Rectal smooth muscle tissue (tissue), 1 donor: ENCODE measurements around the gene CRYBG1.

Source experiments
- H3K27ac ChIP-seq: one replicate; pipeline ENCODE4 v1.7.0; 2013; ENCODE audit warnings: low read depth, low read length, inconsistent platforms
- H3K27me3 ChIP-seq: one replicate; pipeline ENCODE4 v1.7.0; 2013; ENCODE audit warnings: low read length; ENCODE audit not compliant: control insufficient read depth, insufficient read depth
- H3K36me3 ChIP-seq: one replicate; pipeline ENCODE4 v1.7.0; 2013; ENCODE audit warnings: low read length; ENCODE audit not compliant: control insufficient read depth, insufficient read depth
- H3K4me1 ChIP-seq: one replicate; pipeline ENCODE4 v1.7.0; 2013; ENCODE audit warnings: low read length; ENCODE audit not compliant: control insufficient read depth, insufficient read depth
- H3K4me3 ChIP-seq: one replicate; pipeline ENCODE4 v1.7.0; 2013; ENCODE audit warnings: low read length
- H3K9ac ChIP-seq: one replicate; pipeline ENCODE4 v1.7.0; 2013; ENCODE audit warnings: low read length

The CRYBG1 gene

DNA sequence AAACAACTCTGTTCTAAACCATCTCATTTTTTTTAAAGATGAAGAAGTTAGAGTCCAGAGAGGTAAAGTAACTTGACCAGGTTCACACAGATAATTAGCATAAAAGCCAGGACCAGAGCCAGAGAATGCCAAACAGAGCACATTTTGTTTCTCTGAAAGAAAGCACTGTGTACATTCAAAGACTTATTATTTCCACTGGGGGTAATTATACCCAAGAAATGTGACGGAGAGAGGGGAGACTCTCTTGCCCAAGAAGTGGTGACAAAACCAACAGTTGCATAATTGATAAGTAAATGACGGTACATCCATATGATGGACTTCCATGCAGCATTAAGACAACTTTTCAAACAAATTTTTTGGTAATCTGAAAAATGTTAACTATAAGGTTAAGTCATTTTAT is 157.2 kb downstream of the CRYBG1 start:
- Histone ChIP-seq H3K27ac (no peak overlapping the region), H3K36me3 (no peaks in the 10 kb centered on the region), H3K4me3 (no peak overlapping the region), H3K9ac (no peak overlapping the region), H3K27me3 (no peaks in the 10 kb centered on the region), H3K4me1 (no peaks in the 10 kb centered on the region)

DNA sequence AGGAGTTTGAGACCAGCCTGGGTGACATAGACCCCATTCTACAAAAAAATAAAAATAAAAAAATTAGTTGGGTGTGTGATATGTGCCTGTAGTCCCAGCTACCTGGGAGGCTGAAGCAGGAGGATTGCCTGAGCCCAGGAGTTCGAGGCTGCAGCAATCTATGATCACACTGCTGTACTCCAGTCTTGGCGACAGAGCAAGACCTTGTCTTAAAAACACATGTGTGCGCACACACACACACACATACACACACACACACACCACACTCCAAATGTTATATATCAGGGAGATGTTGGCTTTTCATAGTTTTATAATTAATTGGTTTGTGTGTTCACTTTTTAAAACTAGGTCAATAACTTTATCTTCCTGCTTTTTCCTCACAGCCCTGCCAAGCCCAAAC is 158.2 kb downstream of the CRYBG1 start:
- Histone ChIP-seq H3K9ac (no peak overlapping the region), H3K27me3 (no peaks in the 10 kb centered on the region), H3K4me3 (no peak overlapping the region), H3K27ac (no peak overlapping the region), H3K36me3 (no peaks in the 10 kb centered on the region), H3K4me1 (no peaks in the 10 kb centered on the region)

GRCh38 chr6:106519460-106520394 is 159.2 kb downstream of the CRYBG1 start:
- Histone ChIP-seq H3K27me3 (no peaks in the 10 kb centered on the region), H3K4me3 (peak overlapping the region; percentile 11), H3K36me3 (no peaks in the 10 kb centered on the region), H3K4me1 (no peaks in the 10 kb centered on the region), H3K27ac (no peak overlapping the region), H3K9ac (no peak overlapping the region)

- Histone ChIP-seq H3K9ac (no peak overlapping the region), H3K4me1 (no peaks in the 10 kb centered on the region), H3K27me3 (no peaks in the 10 kb centered on the region), H3K4me3 (peak overlapping the region; percentile 11), H3K27ac (no peak overlapping the region), H3K36me3 (no peaks in the 10 kb centered on the region)
Observed at GRCh38 chr6:106520711-106521401, 160.3 kb downstream of the CRYBG1 start.

- Histone ChIP-seq H3K4me1 (no peaks in the 10 kb centered on the region), H3K9ac (no peak overlapping the region), H3K27me3 (no peaks in the 10 kb centered on the region), H3K27ac (no peak overlapping the region), H3K36me3 (no peaks in the 10 kb centered on the region), H3K4me3 (peak overlapping the region; percentile 13)
Observed at GRCh38 chr6:106522562-106523250, 162.2 kb downstream of the CRYBG1 start.

GRCh38 chr6:106525107-106525881 is 164.8 kb downstream of the CRYBG1 start:
- no peaks in the 10 kb centered on the region for H3K36me3 ChIP-seq
- H3K4me1 ChIP-seq = no peaks in the 10 kb centered on the region
- H3K27me3 ChIP-seq = no peaks in the 10 kb centered on the region
- H3K9ac ChIP-seq = no peak overlapping the region
- H3K4me3 ChIP-seq = peak overlapping the region; percentile 49
- H3K27ac ChIP-seq = no peak overlapping the region

GRCh38 chr6:106525882-106526275 is 165.4 kb downstream of the CRYBG1 start:
- Histone ChIP-seq H3K4me3 (no peak overlapping the region), H3K4me1 (no peaks in the 10 kb centered on the region), H3K27me3 (no peaks in the 10 kb centered on the region), H3K27ac (no peak overlapping the region), H3K36me3 (no peaks in the 10 kb centered on the region), H3K9ac (no peak overlapping the region)

GRCh38 chr6:106527117-106527516 is 166.6 kb downstream of the CRYBG1 start:
- no peaks in the 10 kb centered on the region for H3K36me3 ChIP-seq
- no peak overlapping the region for H3K27ac ChIP-seq
- no peak overlapping the region for H3K9ac ChIP-seq
- H3K4me3 ChIP-seq = no peak overlapping the region
- H3K4me1 ChIP-seq = no peaks in the 10 kb centered on the region
- no peaks in the 10 kb centered on the region for H3K27me3 ChIP-seq

- Histone ChIP-seq H3K4me3 (no peak overlapping the region), H3K36me3 (no peaks in the 10 kb centered on the region), H3K27ac (no peak overlapping the region), H3K4me1 (no peaks in the 10 kb centered on the region), H3K9ac (no peak overlapping the region), H3K27me3 (no peaks in the 10 kb centered on the region)
Observed at GRCh38 chr6:106527979-106528378, 167.5 kb downstream of the CRYBG1 start.

GRCh38 chr6:106528521-106528920 is 168.0 kb downstream of the CRYBG1 start:
- H3K27ac ChIP-seq = no peak overlapping the region

DNA sequence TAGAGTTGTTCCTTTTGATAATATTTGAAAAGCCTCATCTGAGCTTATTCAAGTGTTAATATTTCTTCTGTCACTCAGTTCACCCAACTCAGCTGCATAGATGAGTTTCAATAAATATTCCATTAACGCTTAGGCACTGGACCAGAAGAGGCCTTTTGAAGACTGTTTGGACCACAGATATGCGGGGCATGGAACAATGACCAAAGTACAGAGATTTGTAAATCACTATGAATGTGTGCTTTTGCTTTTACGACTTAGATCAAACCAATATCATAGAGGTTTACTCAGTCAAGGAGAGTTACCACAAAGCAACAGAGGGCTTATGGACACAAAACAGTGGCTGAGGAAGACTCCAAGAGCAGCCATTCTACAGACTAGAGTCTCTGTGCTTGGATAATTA is 168.9 kb downstream of the CRYBG1 start:
- no peaks in the 10 kb centered on the region for H3K4me1 ChIP-seq
- no peak overlapping the region for H3K4me3 ChIP-seq
- H3K27me3 ChIP-seq = no peaks in the 10 kb centered on the region
- peaks cover 7% of the 10 kb centered on the region for H3K36me3 ChIP-seq
- no peak overlapping the region for H3K9ac ChIP-seq
- no peak overlapping the region for H3K27ac ChIP-seq

More at GRCh38 chr6:106528521-106528920, 168.0 kb downstream of the CRYBG1 start:
- H3K9ac ChIP-seq = no peak overlapping the region
- no peaks in the 10 kb centered on the region for H3K27me3 ChIP-seq
- H3K4me3 ChIP-seq = no peak overlapping the region
- H3K36me3 ChIP-seq = peaks cover 4% of the 10 kb centered on the region
- H3K4me1 ChIP-seq = no peaks in the 10 kb centered on the region

DNA sequence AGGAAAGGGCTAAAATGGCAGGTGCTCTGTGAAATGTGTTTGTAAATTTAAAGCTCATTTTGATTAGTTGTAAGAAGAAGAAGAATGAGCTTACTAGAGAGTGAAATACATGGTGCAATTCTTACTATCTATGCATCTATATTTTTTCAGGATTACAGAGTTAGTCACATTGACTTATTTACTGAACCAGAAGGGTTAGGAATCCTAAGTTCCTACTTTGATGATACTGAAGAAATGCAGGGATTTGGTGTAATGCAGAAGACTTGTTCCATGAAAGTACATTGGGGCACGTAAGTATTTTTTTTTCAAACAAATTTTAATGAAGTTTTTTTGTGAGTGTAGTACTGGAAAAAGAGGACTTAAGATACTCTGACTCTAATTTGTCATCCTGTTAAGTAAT is 169.5 kb downstream of the CRYBG1 start:
- no peak overlapping the region for H3K4me3 ChIP-seq
- H3K27ac ChIP-seq = no peak overlapping the region
- peaks cover 7% of the 10 kb centered on the region for H3K36me3 ChIP-seq
- H3K4me1 ChIP-seq = no peaks in the 10 kb centered on the region
- H3K9ac ChIP-seq = no peak overlapping the region
- H3K27me3 ChIP-seq = no peaks in the 10 kb centered on the region
